WTC11 (cell line): ENCODE data around the gene HOXA1. TPM values are rescaled to one million over a fixed set of nuclear protein-coding genes. Genes with fewer than 3 reads are reported as not detected.

Experiments used
- ATAC-seq: fragments of 200-7000 bp; cut with Tn5 transposase; 2 replicates; pipeline ENCODE4 v1.10.0; 2021; ENCODE audit warnings: mild to moderate bottlenecking, moderate library complexity
- CTCF ChIA-PET: fragments of 300-600 bp; sonication (Branson Sonifier 250); formaldehyde crosslinking; loops from one replicate; lab custom pipeline; 2021; ENCODE audit warnings: antibody characterized with exemption; lab: Charles Lee
- POLR2A ChIA-PET: fragments of 350-600 bp; sonication (Branson Sonifier 250); formaldehyde crosslinking; loops from one replicate; lab custom pipeline; 2021; ENCODE audit warnings: antibody characterized with exemption; lab: Charles Lee
- DNase-seq: peaks from one replicate; pipeline ENCODE4 v3.0.0; 2021; ENCODE audit warnings: low spot score
- H3K27ac Mint-ChIP-seq: 2 replicates; pipeline ENCODE4 v1.8.0; 2021; ENCODE audit warnings: mixed read lengths
- H3K27me3 Mint-ChIP-seq: 2 replicates; pipeline ENCODE4 v1.8.0; 2021; ENCODE audit warnings: low read depth, mild to moderate bottlenecking, moderate library complexity, mixed read lengths
- H3K36me3 Mint-ChIP-seq: 2 replicates; pipeline ENCODE4 v1.8.0; 2021; ENCODE audit warnings: mixed read lengths
- H3K4me1 Mint-ChIP-seq: 2 replicates; pipeline ENCODE4 v1.8.0; 2022; ENCODE audit warnings: mixed read lengths
- H3K4me3 Mint-ChIP-seq: 2 replicates; pipeline ENCODE4 v1.8.0; 2021; ENCODE audit warnings: mild to moderate bottlenecking, moderate library complexity, mixed read lengths
- H3K9me3 Mint-ChIP-seq: 2 replicates; pipeline ENCODE4 v1.8.0; 2021; ENCODE audit warnings: mixed read lengths
- ATF1 ChIP-seq: sonication (generic); formaldehyde crosslinking; IDR thresholded peaks from 2 replicates; pipeline ENCODE4 v1.8.1; 2023; ENCODE audit warnings: mild to moderate bottlenecking, moderate library complexity, missing genetic modification reagents
- CBFB ChIP-seq: sonication (generic); formaldehyde crosslinking; IDR thresholded peaks from 2 replicates; pipeline ENCODE4 v1.8.1; 2022; ENCODE audit warnings: mild to moderate bottlenecking, low read depth, missing genetic modification reagents
- FOXJ3 ChIP-seq: sonication (generic); formaldehyde crosslinking; IDR thresholded peaks from 2 replicates; pipeline ENCODE4 v1.9.0; 2021; ENCODE audit warnings: missing genetic modification reagents, mild to moderate bottlenecking, borderline replicate concordance
- GABPB1 ChIP-seq: sonication (generic); formaldehyde crosslinking; IDR thresholded peaks from 2 replicates; pipeline ENCODE4 v1.8.1; 2023; ENCODE audit warnings: mild to moderate bottlenecking, missing genetic modification reagents
- GRHL2 ChIP-seq: fragments of 250-450 bp; sonication (Bioruptor Pico); IDR thresholded peaks from 2 replicates; pipeline ENCODE4 v1.8.0; 2022; ENCODE audit warnings: mild to moderate bottlenecking, moderate library complexity; ENCODE audit not compliant: insufficient replicate concordance, severe bottlenecking
- GTF2I ChIP-seq: fragments of 250-450 bp; sonication (Bioruptor Pico); conservative IDR thresholded peaks from 2 replicates; pipeline ENCODE4 v1.4.0; 2021; ENCODE audit warnings: mild to moderate bottlenecking
- IRF2 ChIP-seq: sonication (generic); formaldehyde crosslinking; IDR thresholded peaks from 2 replicates; pipeline ENCODE4 v1.8.0; 2022; ENCODE audit warnings: low read depth, missing genetic modification reagents, borderline replicate concordance
- JAZF1 ChIP-seq: fragments of 250-450 bp; sonication (Bioruptor Pico); IDR thresholded peaks from 2 replicates; pipeline ENCODE4 v1.9.0; 2021; ENCODE audit warnings: moderate library complexity, mild to moderate bottlenecking, inconsistent platforms
- JUN ChIP-seq: sonication (generic); formaldehyde crosslinking; IDR thresholded peaks from 2 replicates; pipeline ENCODE4 v1.8.0; 2023; ENCODE audit warnings: mild to moderate bottlenecking, missing genetic modification reagents
- TEAD4 ChIP-seq: sonication (generic); formaldehyde crosslinking; IDR thresholded peaks from 2 replicates; pipeline ENCODE4 v1.8.0; 2022; ENCODE audit warnings: mild to moderate bottlenecking, missing genetic modification reagents
- ZNF121 ChIP-seq: sonication (generic); formaldehyde crosslinking; IDR thresholded peaks from 2 replicates; pipeline ENCODE4 v1.8.0; 2023; ENCODE audit warnings: missing genetic modification reagents
- ZNF138 ChIP-seq: sonication (generic); formaldehyde crosslinking; conservative IDR thresholded peaks from 2 replicates; pipeline ENCODE4 v1.8.1; 2022; ENCODE audit warnings: mild to moderate bottlenecking, moderate library complexity, missing genetic modification reagents
- ZNF396 ChIP-seq: fragments of 250-450 bp; sonication (Bioruptor Pico); IDR thresholded peaks from 2 replicates; pipeline ENCODE4 v1.8.0; 2021; ENCODE audit warnings: mild to moderate bottlenecking, moderate library complexity, borderline replicate concordance
- total RNA-seq: library from RNA; stranded (reverse); gene quantifications from 3 replicates; pipeline ENCODE4 v1.2.3, GENCODE V29; 2021
- TF ChIP-seq, protein P1 (sequence below): sonication (generic); formaldehyde crosslinking; IDR thresholded peaks from 2 replicates; pipeline ENCODE4 v1.8.0; 2022; ENCODE audit warnings: missing genetic modification reagents
- TF ChIP-seq, protein P2 (sequence below): sonication (generic); formaldehyde crosslinking; IDR thresholded peaks from 2 replicates; pipeline ENCODE4 v1.8.1; 2022; ENCODE audit warnings: low read depth, missing genetic modification reagents, borderline replicate concordance
- TF ChIP-seq, protein P3 (sequence below): sonication (generic); formaldehyde crosslinking; IDR thresholded peaks from 2 replicates; pipeline ENCODE4 v1.8.1; 2023; ENCODE audit warnings: mild to moderate bottlenecking, missing genetic modification reagents, moderate library complexity
- TF ChIP-seq, protein P4 (sequence below): sonication (generic); formaldehyde crosslinking; IDR thresholded peaks from 2 replicates; pipeline ENCODE4 v1.8.0; 2023; ENCODE audit warnings: mild to moderate bottlenecking, missing genetic modification reagents
- TF ChIP-seq, protein P5 (sequence below): sonication (generic); formaldehyde crosslinking; IDR thresholded peaks from 2 replicates; pipeline ENCODE4 v1.8.0; 2022; ENCODE audit warnings: mild to moderate bottlenecking, missing genetic modification reagents
- TF ChIP-seq, protein P6 (sequence below): sonication (generic); formaldehyde crosslinking; IDR thresholded peaks from 2 replicates; pipeline ENCODE4 v1.8.1; 2022; ENCODE audit warnings: mild to moderate bottlenecking, missing genetic modification reagents, moderate library complexity, borderline replicate concordance
- TF ChIP-seq, protein P7 (sequence below): sonication (generic); formaldehyde crosslinking; conservative IDR thresholded peaks from 2 replicates; pipeline ENCODE4 v1.8.1; 2022; ENCODE audit warnings: mild to moderate bottlenecking, missing genetic modification reagents

HOXA1 gene
- total RNA-seq, 1 experiment from 2014 or later: not detected

DNA sequence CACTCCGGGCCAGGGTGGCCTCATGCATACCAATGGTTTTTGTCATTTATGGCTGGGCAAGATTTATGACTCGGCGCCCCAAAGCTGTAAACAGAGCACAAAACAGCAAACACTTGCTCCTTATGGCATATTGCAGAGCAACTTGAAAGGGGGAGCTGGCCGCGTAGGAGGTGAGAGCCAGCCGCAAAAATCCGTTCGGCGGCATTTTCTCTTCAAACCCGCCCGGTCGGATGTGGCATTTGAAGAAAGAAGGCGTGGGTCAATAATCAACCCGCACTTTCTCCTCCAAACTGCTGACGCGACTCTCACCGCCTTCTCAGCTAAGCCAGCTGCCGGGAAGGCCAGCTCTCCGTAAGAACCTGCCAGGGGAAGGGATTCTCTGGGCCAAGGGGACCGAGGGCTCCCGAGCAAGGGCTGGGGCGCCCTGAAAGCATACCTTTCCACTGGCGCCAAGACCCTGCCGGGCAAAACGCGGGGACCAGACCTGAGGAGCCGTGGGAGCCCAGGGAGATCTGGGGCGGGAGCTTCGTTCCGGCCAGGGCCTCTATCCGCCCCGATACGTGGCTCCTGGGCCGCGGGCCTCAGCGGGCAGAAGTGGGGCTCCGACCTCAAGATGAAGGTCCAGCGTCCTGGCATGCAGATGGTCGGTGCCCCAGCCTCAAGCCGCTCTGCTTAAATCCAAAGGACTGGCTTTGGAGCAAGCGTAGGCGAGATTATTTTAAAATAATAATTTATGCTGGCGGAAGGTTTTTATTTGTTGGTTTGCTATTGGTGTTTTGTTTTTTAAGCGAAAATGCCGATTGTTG is 19.6 kb upstream of the HOXA1 start (continued):
- TF ChIP-seq, protein P1, sequence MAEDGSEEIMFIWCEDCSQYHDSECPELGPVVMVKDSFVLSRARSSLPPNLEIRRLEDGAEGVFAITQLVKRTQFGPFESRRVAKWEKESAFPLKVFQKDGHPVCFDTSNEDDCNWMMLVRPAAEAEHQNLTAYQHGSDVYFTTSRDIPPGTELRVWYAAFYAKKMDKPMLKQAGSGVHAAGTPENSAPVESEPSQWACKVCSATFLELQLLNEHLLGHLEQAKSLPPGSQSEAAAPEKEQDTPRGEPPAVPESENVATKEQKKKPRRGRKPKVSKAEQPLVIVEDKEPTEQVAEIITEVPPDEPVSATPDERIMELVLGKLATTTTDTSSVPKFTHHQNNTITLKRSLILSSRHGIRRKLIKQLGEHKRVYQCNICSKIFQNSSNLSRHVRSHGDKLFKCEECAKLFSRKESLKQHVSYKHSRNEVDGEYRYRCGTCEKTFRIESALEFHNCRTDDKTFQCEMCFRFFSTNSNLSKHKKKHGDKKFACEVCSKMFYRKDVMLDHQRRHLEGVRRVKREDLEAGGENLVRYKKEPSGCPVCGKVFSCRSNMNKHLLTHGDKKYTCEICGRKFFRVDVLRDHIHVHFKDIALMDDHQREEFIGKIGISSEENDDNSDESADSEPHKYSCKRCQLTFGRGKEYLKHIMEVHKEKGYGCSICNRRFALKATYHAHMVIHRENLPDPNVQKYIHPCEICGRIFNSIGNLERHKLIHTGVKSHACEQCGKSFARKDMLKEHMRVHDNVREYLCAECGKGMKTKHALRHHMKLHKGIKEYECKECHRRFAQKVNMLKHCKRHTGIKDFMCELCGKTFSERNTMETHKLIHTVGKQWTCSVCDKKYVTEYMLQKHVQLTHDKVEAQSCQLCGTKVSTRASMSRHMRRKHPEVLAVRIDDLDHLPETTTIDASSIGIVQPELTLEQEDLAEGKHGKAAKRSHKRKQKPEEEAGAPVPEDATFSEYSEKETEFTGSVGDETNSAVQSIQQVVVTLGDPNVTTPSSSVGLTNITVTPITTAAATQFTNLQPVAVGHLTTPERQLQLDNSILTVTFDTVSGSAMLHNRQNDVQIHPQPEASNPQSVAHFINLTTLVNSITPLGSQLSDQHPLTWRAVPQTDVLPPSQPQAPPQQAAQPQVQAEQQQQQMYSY (CRISPR knock-in tag): no peak
- TF ChIP-seq ZNF138 (CRISPR knock-in tag) (no peak), JAZF1 (CRISPR knock-in tag) (no peak), JUN (CRISPR knock-in tag) (no peak)
- TF ChIP-seq, protein P2, sequence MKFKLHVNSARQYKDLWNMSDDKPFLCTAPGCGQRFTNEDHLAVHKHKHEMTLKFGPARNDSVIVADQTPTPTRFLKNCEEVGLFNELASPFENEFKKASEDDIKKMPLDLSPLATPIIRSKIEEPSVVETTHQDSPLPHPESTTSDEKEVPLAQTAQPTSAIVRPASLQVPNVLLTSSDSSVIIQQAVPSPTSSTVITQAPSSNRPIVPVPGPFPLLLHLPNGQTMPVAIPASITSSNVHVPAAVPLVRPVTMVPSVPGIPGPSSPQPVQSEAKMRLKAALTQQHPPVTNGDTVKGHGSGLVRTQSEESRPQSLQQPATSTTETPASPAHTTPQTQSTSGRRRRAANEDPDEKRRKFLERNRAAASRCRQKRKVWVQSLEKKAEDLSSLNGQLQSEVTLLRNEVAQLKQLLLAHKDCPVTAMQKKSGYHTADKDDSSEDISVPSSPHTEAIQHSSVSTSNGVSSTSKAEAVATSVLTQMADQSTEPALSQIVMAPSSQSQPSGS (CRISPR knock-in tag): no peak
- TF ChIP-seq, protein P3, sequence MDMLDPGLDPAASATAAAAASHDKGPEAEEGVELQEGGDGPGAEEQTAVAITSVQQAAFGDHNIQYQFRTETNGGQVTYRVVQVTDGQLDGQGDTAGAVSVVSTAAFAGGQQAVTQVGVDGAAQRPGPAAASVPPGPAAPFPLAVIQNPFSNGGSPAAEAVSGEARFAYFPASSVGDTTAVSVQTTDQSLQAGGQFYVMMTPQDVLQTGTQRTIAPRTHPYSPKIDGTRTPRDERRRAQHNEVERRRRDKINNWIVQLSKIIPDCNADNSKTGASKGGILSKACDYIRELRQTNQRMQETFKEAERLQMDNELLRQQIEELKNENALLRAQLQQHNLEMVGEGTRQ (CRISPR knock-in tag): no peak

DNA sequence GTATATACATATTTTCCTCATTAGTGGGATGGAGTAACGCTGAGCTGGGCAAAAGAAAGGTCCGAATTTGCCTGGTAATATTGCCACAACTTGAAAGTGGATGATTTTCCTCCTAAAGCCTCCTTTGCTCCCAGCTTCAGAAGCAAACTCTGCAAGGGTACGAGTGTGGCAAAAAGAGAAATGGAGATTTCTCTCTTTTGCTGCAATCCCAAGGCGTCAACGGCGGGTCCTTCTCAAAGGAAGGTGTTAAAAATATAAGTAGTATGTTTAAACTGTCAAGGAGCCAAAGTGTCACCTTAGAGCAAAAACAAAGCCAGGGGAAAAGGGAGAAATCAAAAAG is 19.1 kb upstream of the HOXA1 start:
- Mint-ChIP-seq H3K4me1 (peaks cover 18% of the 10 kb centered on the region), H3K9me3 (no peaks in the 10 kb centered on the region), H3K27me3 (peaks cover 95% of the 10 kb centered on the region), H3K27ac (no peak overlapping the region), H3K4me3 (no peak overlapping the region), H3K36me3 (no peaks in the 10 kb centered on the region)
- ATAC-seq (no peak), DNase-seq (no peak)
- no peak for TF ChIP-seq ZNF396 (CRISPR knock-in tag)
- TF ChIP-seq ATF1 (CRISPR knock-in tag): no peak
- TF ChIP-seq, protein P4, sequence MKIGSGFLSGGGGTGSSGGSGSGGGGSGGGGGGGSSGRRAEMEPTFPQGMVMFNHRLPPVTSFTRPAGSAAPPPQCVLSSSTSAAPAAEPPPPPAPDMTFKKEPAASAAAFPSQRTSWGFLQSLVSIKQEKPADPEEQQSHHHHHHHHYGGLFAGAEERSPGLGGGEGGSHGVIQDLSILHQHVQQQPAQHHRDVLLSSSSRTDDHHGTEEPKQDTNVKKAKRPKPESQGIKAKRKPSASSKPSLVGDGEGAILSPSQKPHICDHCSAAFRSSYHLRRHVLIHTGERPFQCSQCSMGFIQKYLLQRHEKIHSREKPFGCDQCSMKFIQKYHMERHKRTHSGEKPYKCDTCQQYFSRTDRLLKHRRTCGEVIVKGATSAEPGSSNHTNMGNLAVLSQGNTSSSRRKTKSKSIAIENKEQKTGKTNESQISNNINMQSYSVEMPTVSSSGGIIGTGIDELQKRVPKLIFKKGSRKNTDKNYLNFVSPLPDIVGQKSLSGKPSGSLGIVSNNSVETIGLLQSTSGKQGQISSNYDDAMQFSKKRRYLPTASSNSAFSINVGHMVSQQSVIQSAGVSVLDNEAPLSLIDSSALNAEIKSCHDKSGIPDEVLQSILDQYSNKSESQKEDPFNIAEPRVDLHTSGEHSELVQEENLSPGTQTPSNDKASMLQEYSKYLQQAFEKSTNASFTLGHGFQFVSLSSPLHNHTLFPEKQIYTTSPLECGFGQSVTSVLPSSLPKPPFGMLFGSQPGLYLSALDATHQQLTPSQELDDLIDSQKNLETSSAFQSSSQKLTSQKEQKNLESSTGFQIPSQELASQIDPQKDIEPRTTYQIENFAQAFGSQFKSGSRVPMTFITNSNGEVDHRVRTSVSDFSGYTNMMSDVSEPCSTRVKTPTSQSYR (CRISPR knock-in tag): no peak
- no peak for TF ChIP-seq FOXJ3
- TF ChIP-seq GRHL2 (CRISPR knock-in tag): no peak
- TF ChIP-seq GTF2I: no peak
- no peak for TF ChIP-seq ZNF121 (CRISPR knock-in tag)
- TF ChIP-seq IRF2 (CRISPR knock-in tag): no peak
- TF ChIP-seq, protein P5, sequence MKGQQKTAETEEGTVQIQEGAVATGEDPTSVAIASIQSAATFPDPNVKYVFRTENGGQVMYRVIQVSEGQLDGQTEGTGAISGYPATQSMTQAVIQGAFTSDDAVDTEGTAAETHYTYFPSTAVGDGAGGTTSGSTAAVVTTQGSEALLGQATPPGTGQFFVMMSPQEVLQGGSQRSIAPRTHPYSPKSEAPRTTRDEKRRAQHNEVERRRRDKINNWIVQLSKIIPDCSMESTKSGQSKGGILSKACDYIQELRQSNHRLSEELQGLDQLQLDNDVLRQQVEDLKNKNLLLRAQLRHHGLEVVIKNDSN (CRISPR knock-in tag): no peak
- TF ChIP-seq GABPB1 (CRISPR knock-in tag): no peak
- no peak for TF ChIP-seq TEAD4 (CRISPR knock-in tag)
- TF ChIP-seq CBFB (CRISPR knock-in tag): no peak
- TF ChIP-seq, protein P6, sequence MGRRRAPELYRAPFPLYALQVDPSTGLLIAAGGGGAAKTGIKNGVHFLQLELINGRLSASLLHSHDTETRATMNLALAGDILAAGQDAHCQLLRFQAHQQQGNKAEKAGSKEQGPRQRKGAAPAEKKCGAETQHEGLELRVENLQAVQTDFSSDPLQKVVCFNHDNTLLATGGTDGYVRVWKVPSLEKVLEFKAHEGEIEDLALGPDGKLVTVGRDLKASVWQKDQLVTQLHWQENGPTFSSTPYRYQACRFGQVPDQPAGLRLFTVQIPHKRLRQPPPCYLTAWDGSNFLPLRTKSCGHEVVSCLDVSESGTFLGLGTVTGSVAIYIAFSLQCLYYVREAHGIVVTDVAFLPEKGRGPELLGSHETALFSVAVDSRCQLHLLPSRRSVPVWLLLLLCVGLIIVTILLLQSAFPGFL: no peak
- TF ChIP-seq, protein P7, sequence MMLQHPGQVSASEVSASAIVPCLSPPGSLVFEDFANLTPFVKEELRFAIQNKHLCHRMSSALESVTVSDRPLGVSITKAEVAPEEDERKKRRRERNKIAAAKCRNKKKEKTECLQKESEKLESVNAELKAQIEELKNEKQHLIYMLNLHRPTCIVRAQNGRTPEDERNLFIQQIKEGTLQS: no peak
- ChIA-PET CTCF (interaction anchor here (0.7 to 1.5 kb wide), 4 partner anchors 20 to 65 kb away, joined by 3 to 4 read pairs (median 4); partner anchors contain the start of gene HOXA5), POLR2A (no interaction called here)
